HepG2 (cell line): ENCODE measurements around the gene MAPK14. TPM values are rescaled to one million over a fixed set of nuclear protein-coding genes. Genes with fewer than 3 reads are reported as not detected.

Source experiments
- ARNT ChIP-seq: fragments of 450-650 bp; IDR thresholded peaks from 2 replicates; pipeline ENCODE4 v1.6.1; 2017
- ARNT2 ChIP-seq: sonication (generic); formaldehyde crosslinking; IDR thresholded peaks from 2 replicates; pipeline ENCODE4 v1.8.0; 2022; ENCODE audit warnings: mild to moderate bottlenecking, low read depth, missing genetic modification reagents, moderate library complexity
- DRAP1 ChIP-seq: IDR thresholded peaks from 2 replicates; pipeline ENCODE4 v1.6.1; 2016; ENCODE audit warnings: missing genetic modification reagents, missing compliant biosample characterization
- ELF4 ChIP-seq: sonication (generic); formaldehyde crosslinking; IDR thresholded peaks from 2 replicates; pipeline ENCODE4 v1.5.0; 2020; ENCODE audit warnings: missing genetic modification reagents, mild to moderate bottlenecking, moderate library complexity, borderline replicate concordance
- FOXM1 ChIP-seq: sonication (generic); formaldehyde crosslinking; IDR thresholded peaks from 2 replicates; pipeline ENCODE4 v1.5.0; 2020; ENCODE audit warnings: missing genetic modification reagents
- HCFC1 ChIP-seq: fragments of 150-350 bp; IDR thresholded peaks from 2 replicates; pipeline ENCODE4 v1.6.1; 2014; ENCODE audit warnings: low read depth, low read length
- IKZF1 ChIP-seq: fragments of 450-650 bp; IDR thresholded peaks from 2 replicates; pipeline ENCODE4 v1.7.1; 2016
- JARID2 ChIP-seq: sonication (generic); formaldehyde crosslinking; IDR thresholded peaks from 2 replicates; pipeline ENCODE4 v1.8.1; 2023; ENCODE audit warnings: missing genetic modification reagents, inconsistent platforms; ENCODE audit not compliant: insufficient replicate concordance
- MXI1 ChIP-seq: IDR thresholded peaks from 3 replicates; pipeline ENCODE4 v1.6.1; 2012; ENCODE audit warnings: low read depth, low read length, inconsistent platforms, borderline replicate concordance
- PCBP2 ChIP-seq: fragments of 200-400 bp; formaldehyde crosslinking; optimal IDR thresholded peaks from 2 replicates; pipeline ENCODE3; 2018; ENCODE audit warnings: low read length, low read depth; ENCODE audit not compliant: poor library complexity, severe bottlenecking
- SALL2 ChIP-seq: sonication (generic); formaldehyde crosslinking; IDR thresholded peaks from 2 replicates; pipeline ENCODE4 v1.8.1; 2023; ENCODE audit warnings: mild to moderate bottlenecking, missing genetic modification reagents, inconsistent platforms
- SOX13 ChIP-seq, 3 experiments: fragments of 450-650 bp in 1 of 3; sonication (generic) in 1 of 3; formaldehyde crosslinking in 1 of 3; IDR thresholded peaks in 2 of 3; conservative IDR thresholded peaks in 1 of 3; 2 replicates each; pipeline versions ENCODE4 v1.5.0 to v1.6.1; 2016 to 2020; ENCODE audit warnings: antibody characterized with exemption in 1 of 3, mild to moderate bottlenecking in 1 of 3, missing compliant biosample characterization in 1 of 3, missing genetic modification reagents in 1 of 3, moderate library complexity in 1 of 3
- SYNCRIP ChIP-seq: fragments of 200-400 bp; formaldehyde crosslinking; IDR thresholded peaks from 2 replicates; pipeline ENCODE4 v1.6.1; 2018; ENCODE audit warnings: mild to moderate bottlenecking, low read depth, low read length; ENCODE audit not compliant: insufficient read depth
- ZNF614 ChIP-seq: IDR thresholded peaks from 2 replicates; pipeline ENCODE4 v1.6.1; 2018; ENCODE audit warnings: missing biosample characterization, missing genetic modification reagents, inconsistent platforms, borderline replicate concordance
- polyA plus RNA-seq, 8 experiments: library from polyadenylated mRNA; depleted of rRNA in 3 of 8; stranded (reverse) in 7 of 8; unstranded in 1 of 8; fragments of >200 nt; fragmentation: Illumina TruSeq in 4 of 8; extraction: Trizol in 4 of 8; gene quantifications; 2 replicates each; pipeline versions ENCODE4 v1.2.1 to v1.2.3, GENCODE V29; 2011 to 2016; ENCODE audit warnings: low read depth in 4 of 8, missing spikeins in 1 of 8, mixed read lengths in 1 of 8; ENCODE audit not compliant: insufficient read depth in 1 of 8
- total RNA-seq, 5 experiments: library from RNA; depleted of rRNA; stranded (reverse); fragments of >200 nt; fragmentation: Illumina TruSeq; extraction: Trizol; gene quantifications; 2 replicates each; pipeline ENCODE4 v1.2.3, GENCODE V29; 2016; ENCODE audit warnings: low read depth in 1 of 5
- TF ChIP-seq, protein P1 (sequence below): sonication (generic); formaldehyde crosslinking; IDR thresholded peaks from 2 replicates; pipeline ENCODE4 v1.4.0; 2020; ENCODE audit warnings: missing genetic modification reagents, borderline replicate concordance
- TF ChIP-seq, protein P2 (sequence below): sonication (generic); formaldehyde crosslinking; IDR thresholded peaks from 2 replicates; pipeline ENCODE4 v1.8.0; 2022; ENCODE audit warnings: low read depth, missing genetic modification reagents
- TF ChIP-seq, protein P3 (sequence below): sonication (generic); formaldehyde crosslinking; IDR thresholded peaks from 2 replicates; pipeline ENCODE4 v1.4.0; 2020; ENCODE audit warnings: missing genetic modification reagents

MAPK14 gene
- total and polyA plus RNA-seq, 2 of the 13 experiments (the other 11 are each of a cell fraction or from before 2014, with no cell fraction given): 66.3 to 67.3 TPM

DNA sequence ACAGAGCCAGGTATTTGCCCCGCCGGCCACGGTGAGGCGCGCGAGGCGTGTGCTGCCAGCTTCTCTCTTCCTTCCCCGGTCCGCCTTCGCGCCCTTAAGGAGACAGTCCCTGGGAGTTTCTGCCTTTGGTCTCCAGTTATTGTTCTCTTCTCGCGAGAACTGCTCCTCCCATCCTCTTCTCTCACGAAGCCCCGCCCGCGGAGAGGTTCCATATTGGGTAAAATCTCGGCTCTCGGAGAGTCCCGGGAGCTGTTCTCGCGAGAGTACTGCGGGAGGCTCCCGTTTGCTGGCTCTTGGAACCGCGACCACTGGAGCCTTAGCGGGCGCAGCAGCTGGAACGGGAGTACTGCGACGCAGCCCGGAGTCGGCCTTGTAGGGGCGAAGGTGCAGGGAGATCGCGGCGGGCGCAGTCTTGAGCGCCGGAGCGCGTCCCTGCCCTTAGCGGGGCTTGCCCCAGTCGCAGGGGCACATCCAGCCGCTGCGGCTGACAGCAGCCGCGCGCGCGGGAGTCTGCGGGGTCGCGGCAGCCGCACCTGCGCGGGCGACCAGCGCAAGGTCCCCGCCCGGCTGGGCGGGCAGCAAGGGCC lies at the start of gene MAPK14 (continued):
- no peak for TF ChIP-seq SYNCRIP
- TF ChIP-seq ZNF614 (CRISPR knock-in tag): peak; percentile 92
- TF ChIP-seq, protein P1, sequence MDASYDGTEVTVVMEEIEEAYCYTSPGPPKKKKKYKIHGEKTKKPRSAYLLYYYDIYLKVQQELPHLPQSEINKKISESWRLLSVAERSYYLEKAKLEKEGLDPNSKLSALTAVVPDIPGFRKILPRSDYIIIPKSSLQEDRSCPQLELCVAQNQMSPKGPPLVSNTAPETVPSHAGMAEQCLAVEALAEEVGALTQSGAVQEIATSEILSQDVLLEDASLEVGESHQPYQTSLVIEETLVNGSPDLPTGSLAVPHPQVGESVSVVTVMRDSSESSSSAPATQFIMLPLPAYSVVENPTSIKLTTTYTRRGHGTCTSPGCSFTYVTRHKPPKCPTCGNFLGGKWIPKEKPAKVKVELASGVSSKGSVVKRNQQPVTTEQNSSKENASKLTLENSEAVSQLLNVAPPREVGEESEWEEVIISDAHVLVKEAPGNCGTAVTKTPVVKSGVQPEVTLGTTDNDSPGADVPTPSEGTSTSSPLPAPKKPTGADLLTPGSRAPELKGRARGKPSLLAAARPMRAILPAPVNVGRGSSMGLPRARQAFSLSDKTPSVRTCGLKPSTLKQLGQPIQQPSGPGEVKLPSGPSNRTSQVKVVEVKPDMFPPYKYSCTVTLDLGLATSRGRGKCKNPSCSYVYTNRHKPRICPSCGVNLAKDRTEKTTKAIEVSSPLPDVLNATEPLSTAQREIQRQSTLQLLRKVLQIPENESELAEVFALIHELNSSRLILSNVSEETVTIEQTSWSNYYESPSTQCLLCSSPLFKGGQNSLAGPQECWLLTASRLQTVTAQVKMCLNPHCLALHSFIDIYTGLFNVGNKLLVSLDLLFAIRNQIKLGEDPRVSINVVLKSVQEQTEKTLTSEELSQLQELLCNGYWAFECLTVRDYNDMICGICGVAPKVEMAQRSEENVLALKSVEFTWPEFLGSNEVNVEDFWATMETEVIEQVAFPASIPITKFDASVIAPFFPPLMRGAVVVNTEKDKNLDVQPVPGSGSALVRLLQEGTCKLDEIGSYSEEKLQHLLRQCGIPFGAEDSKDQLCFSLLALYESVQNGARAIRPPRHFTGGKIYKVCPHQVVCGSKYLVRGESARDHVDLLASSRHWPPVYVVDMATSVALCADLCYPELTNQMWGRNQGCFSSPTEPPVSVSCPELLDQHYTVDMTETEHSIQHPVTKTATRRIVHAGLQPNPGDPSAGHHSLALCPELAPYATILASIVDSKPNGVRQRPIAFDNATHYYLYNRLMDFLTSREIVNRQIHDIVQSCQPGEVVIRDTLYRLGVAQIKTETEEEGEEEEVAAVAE (CRISPR knock-in tag): peak; percentile 79
- no peak for TF ChIP-seq ARNT
- TF ChIP-seq FOXM1 (CRISPR knock-in tag): no peak
- TF ChIP-seq ARNT2 (CRISPR knock-in tag): peak; percentile 98
- no peak; the same call in 1 of the 2 replicates for TF ChIP-seq SOX13 (IDR thresholded peaks at IDR 0.05)
- TF ChIP-seq SOX13 (CRISPR knock-in tag; conservative IDR thresholded peaks at IDR 0.05 in 1 of 2, IDR thresholded peaks at IDR 0.05 in 1 of 2): peak in 1 of 2 experiments; percentile 63; a peak in 2 of 4 replicates
- TF ChIP-seq, protein P2, sequence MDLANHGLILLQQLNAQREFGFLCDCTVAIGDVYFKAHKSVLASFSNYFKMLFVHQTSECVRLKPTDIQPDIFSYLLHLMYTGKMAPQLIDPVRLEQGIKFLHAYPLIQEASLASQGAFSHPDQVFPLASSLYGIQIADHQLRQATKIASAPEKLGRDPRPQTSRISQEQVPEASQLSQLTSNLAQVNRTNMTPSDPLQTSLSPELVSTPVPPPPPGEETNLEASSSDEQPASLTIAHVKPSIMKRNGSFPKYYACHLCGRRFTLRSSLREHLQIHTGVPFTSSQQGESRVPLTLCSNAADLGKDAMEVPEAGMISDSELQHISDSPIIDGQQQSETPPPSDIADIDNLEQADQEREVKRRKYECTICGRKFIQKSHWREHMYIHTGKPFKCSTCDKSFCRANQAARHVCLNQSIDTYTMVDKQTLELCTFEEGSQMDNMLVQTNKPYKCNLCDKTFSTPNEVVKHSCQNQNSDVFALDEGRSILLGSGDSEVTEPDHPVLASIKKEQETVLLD (CRISPR knock-in tag): no peak
- no peak for TF ChIP-seq IKZF1
- no peak for TF ChIP-seq PCBP2
- TF ChIP-seq, protein P3, sequence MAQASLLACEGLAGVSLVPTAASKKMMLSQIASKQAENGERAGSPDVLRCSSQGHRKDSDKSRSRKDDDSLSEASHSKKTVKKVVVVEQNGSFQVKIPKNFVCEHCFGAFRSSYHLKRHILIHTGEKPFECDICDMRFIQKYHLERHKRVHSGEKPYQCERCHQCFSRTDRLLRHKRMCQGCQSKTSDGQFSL (CRISPR knock-in tag): no peak; the same call in 1 of the 2 replicates
- TF ChIP-seq ELF4 (CRISPR knock-in tag): no peak
- TF ChIP-seq DRAP1 (CRISPR knock-in tag): peak; percentile 85
- TF ChIP-seq SALL2 (CRISPR knock-in tag): peak; percentile 68; the same call in 1 of the 2 replicates
- TF ChIP-seq MXI1: peak; percentile 91
- no peak for TF ChIP-seq JARID2 (CRISPR knock-in tag)
- TF ChIP-seq HCFC1: peak; percentile 12; the same call in 1 of the 2 replicates
